ENCODE results near the gene CCDC47.

The CCDC47 gene

DNA sequence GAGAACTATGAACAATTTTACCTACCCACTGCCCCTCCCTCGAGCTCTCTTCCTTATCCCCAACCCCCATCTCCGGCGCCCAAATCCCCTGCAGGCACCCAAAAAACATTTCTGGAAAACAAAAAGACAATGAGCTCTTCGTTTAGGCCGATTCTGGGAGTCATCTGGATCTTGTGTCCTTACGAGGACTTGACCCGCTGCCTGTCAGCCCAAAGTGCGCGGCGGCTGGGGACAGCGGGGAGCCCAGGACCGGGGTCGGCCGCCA lies 32.3 kb downstream of the CCDC47 start:
- peak overlapping the region; percentile 95 for H3K27ac ChIP-seq (ENCODE audit: extremely low read depth, low read depth, low read length)
- peaks cover 12 to 13% of the 10 kb centered on the region in 2 experiments for H3K36me3 ChIP-seq (ENCODE audit: control insufficient read depth in 2 of 2, insufficient read depth in 1 of 2, low read length in 2 of 2)
- no peaks in the 10 kb centered on the region for H3K9me3 ChIP-seq (ENCODE audit: control insufficient read depth, insufficient read depth, low read depth, low read length)
- peak overlapping the region; percentile 87 for H3K4me3 ChIP-seq (ENCODE audit: low read depth, low read length)
- TF ChIP-seq ZNF404 (tag by site-specific recombination; IDR thresholded peaks at IDR 0.05) (no peak), ZBTB7A (tag by site-specific recombination; IDR thresholded peaks at IDR 0.05; ENCODE audit: low read depth) (no peak), ZFP3 (tag by site-specific recombination; IDR thresholded peaks at IDR 0.05; ENCODE audit: low read depth) (no peak), ZNF660 (tag by site-specific recombination; IDR thresholded peaks at IDR 0.05) (no peak), ZEB2 (tag by site-specific recombination; IDR thresholded peaks at IDR 0.05) (no peak), ZSCAN16 (tag by site-specific recombination; IDR thresholded peaks at IDR 0.05) (no peak), ZNF544 (tag by site-specific recombination; IDR thresholded peaks at IDR 0.05) (no peak)
- TF ChIP-seq, protein P1, sequence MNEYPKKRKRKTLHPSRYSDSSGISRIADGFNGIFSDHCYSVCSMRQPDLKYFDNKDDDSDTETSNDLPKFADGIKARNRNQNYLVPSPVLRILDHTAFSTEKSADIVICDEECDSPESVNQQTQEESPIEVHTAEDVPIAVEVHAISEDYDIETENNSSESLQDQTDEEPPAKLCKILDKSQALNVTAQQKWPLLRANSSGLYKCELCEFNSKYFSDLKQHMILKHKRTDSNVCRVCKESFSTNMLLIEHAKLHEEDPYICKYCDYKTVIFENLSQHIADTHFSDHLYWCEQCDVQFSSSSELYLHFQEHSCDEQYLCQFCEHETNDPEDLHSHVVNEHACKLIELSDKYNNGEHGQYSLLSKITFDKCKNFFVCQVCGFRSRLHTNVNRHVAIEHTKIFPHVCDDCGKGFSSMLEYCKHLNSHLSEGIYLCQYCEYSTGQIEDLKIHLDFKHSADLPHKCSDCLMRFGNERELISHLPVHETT (tag by site-specific recombination; IDR thresholded peaks at IDR 0.05) = no peak
- CTCF ChIA-PET = interaction anchor here (1.0 kb wide), 2 partner anchors 44 to 129 kb away, joined by 3 read pairs; no protein-coding TSS in a partner anchor
- POLR2A ChIA-PET = interaction anchor here (1.1 to 2.1 kb wide), 3 partner anchors 32 to 119 kb away, joined by 3 to 12 read pairs (median 8); partner anchors contain the start of genes CCDC47, DDX42, MAP3K3 and PSMC5
- peaks cover 6% of the 10 kb centered on the region; the same call in 1 of the 2 replicates for H3K4me1 ChIP-seq (ENCODE audit: control insufficient read depth, insufficient read depth, low read length)

DNA sequence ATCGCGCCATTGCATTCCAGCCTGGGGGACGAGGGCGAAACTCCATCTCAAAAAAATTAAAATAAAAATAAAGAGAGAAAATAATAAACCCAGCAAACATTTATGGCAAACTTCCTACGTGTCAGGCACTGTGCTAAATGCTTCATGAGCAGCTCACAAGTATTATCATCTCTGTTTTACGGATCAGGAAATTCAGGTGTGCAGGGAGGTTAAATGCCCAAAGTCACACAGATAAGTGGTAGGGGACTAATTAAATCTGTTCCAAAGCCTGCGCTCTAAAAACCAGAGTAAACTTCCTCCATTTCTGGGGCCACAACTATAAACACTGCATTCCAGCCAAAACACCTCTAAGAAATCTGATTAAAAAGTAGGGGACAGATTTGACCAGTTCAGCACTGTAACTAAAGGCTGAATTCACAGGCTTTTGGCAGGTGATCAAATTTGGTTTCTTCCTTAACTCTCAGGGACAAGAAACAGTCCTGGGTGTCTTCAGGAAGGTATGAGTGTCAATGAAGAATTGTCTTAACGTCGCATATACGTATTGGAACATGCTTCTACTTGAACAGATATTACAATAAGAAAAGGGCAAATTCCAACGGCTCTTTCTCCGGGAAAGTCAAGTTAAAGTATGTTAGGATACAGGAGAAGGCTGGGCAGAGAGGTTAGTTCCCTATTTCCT lies 32.8 kb downstream of the CCDC47 start:
- TF ChIP-seq BCL11A (tag by site-specific recombination; IDR thresholded peaks at IDR 0.05; ENCODE audit: low read depth) = no peak
- TF ChIP-seq, protein P2, sequence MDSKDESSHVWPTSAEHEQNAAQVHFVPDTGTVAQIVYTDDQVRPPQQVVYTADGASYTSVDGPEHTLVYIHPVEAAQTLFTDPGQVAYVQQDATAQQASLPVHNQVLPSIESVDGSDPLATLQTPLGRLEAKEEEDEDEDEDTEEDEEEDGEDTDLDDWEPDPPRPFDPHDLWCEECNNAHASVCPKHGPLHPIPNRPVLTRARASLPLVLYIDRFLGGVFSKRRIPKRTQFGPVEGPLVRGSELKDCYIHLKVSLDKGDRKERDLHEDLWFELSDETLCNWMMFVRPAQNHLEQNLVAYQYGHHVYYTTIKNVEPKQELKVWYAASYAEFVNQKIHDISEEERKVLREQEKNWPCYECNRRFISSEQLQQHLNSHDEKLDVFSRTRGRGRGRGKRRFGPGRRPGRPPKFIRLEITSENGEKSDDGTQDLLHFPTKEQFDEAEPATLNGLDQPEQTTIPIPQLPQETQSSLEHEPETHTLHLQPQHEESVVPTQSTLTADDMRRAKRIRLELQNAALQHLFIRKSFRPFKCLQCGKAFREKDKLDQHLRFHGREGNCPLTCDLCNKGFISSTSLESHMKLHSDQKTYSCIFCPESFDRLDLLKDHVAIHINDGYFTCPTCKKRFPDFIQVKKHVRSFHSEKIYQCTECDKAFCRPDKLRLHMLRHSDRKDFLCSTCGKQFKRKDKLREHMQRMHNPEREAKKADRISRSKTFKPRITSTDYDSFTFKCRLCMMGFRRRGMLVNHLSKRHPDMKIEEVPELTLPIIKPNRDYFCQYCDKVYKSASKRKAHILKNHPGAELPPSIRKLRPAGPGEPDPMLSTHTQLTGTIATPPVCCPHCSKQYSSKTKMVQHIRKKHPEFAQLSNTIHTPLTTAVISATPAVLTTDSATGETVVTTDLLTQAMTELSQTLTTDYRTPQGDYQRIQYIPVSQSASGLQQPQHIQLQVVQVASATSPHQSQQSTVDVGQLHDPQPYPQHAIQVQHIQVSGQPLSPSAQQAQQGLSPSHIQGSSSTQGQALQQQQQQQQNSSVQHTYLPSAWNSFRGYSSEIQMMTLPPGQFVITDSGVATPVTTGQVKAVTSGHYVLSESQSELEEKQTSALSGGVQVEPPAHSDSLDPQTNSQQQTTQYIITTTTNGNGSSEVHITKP (tag by site-specific recombination; IDR thresholded peaks at IDR 0.05) = peak; percentile 95
- peak; percentile 61 for TF ChIP-seq ZNF600 (tag by site-specific recombination; IDR thresholded peaks at IDR 0.05)
- TF ChIP-seq ZNF37A (tag by site-specific recombination; IDR thresholded peaks at IDR 0.05) = 0 out of 2 replicates have a peak, but pooled peaks have one; percentile 12
- no peak for TF ChIP-seq ZNF174 (tag by site-specific recombination; IDR thresholded peaks at IDR 0.05)
- Histone ChIP-seq H3K4me1 (ENCODE audit: control insufficient read depth, insufficient read depth, low read length) (peaks cover 6% of the 10 kb centered on the region; the same call in 1 of the 2 replicates), H3K27ac (ENCODE audit: extremely low read depth, low read depth, low read length) (peak overlapping the region; percentile 95), H3K9me3 (ENCODE audit: control insufficient read depth, insufficient read depth, low read depth, low read length) (no peaks in the 10 kb centered on the region), H3K4me3 (ENCODE audit: low read depth, low read length) (peak overlapping the region; percentile 87), H3K36me3 (ENCODE audit: control insufficient read depth in 2 of 2, insufficient read depth in 1 of 2, low read length in 2 of 2) (peaks cover 7 to 8% of the 10 kb centered on the region in 2 experiments)
- CTCF ChIA-PET = interaction anchor here (1.0 kb wide), 3 partner anchors 44 to 315 kb away, joined by 3 read pairs; no protein-coding TSS in a partner anchor
- POLR2A ChIA-PET = interaction anchor here (0.6 to 2.1 kb wide), 3 partner anchors 14 to 119 kb away, joined by 5 to 12 read pairs (median 8); partner anchors contain the start of genes CCDC47, DDX42 and MAP3K3

DNA sequence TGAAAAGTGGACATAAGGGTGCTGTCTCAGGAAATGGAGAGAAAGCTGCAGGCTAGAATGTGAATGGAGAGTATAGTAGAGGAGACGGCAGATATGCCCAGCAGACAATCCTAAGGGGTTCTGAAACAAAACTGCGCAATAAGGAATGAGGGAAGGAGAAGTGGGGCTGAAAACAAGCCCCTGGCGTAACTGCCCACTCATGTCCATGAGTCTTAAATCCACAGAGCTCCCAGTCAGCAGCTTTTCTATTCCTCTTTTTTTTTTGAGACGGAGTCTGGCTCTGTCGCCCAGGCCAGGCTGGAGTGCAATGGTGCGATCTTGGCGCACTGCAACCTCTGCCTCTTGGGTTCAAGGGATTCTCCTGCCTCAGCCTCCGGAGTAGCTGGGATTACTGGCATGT lies 37.7 kb downstream of the CCDC47 start:
- Histone ChIP-seq H3K4me3 (ENCODE audit: low read depth, low read length) (no peak overlapping the region), H3K4me1 (ENCODE audit: control insufficient read depth, insufficient read depth, low read length) (peaks cover 5% of the 10 kb centered on the region; the same call in 1 of the 2 replicates), H3K9me3 (ENCODE audit: control insufficient read depth, insufficient read depth, low read depth, low read length) (no peaks in the 10 kb centered on the region), H3K27ac (ENCODE audit: extremely low read depth, low read depth, low read length) (no peak overlapping the region), H3K36me3 (ENCODE audit: control insufficient read depth in 2 of 2, insufficient read depth in 1 of 2, low read length in 2 of 2) (peaks cover 4 to 10% of the 10 kb centered on the region in 2 experiments; a peak in 2 of 3 replicates)
- TF ChIP-seq, protein P3, sequence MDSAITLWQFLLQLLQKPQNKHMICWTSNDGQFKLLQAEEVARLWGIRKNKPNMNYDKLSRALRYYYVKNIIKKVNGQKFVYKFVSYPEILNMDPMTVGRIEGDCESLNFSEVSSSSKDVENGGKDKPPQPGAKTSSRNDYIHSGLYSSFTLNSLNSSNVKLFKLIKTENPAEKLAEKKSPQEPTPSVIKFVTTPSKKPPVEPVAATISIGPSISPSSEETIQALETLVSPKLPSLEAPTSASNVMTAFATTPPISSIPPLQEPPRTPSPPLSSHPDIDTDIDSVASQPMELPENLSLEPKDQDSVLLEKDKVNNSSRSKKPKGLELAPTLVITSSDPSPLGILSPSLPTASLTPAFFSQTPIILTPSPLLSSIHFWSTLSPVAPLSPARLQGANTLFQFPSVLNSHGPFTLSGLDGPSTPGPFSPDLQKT (IDR thresholded peaks at IDR 0.05; ENCODE audit: borderline replicate concordance, low read depth, low read length) = no peak
- TF ChIP-seq ZNF416 (tag by site-specific recombination; IDR thresholded peaks at IDR 0.05) = no peak
- no peak for TF ChIP-seq ZNF266 (tag by site-specific recombination; IDR thresholded peaks at IDR 0.05; ENCODE audit: low read depth)
- TF ChIP-seq WT1 (tag by site-specific recombination; IDR thresholded peaks at IDR 0.05) = no peak
- no peak for TF ChIP-seq ZNF354C (tag by site-specific recombination; IDR thresholded peaks at IDR 0.05; ENCODE audit: borderline replicate concordance, low read depth)
- TF ChIP-seq ZFP37 (tag by site-specific recombination; IDR thresholded peaks at IDR 0.05) = no peak
- TF ChIP-seq HOXA7 (CRISPR knock-in tag; IDR thresholded peaks at IDR 0.05; ENCODE audit: borderline replicate concordance) = no peak
- TF ChIP-seq ZNF629 (tag by site-specific recombination; IDR thresholded peaks at IDR 0.05) = no peak
- POLR2A ChIA-PET = interaction anchor here (1.1 to 1.4 kb wide), 2 partner anchors 38 to 40 kb away, joined by 3 read pairs; partner anchors contain the start of genes CCDC47 and DDX42
- CTCF ChIA-PET = no interaction called here
